GM12891 (cell line): ENCODE measurements around the gene CRIM1.

Experiments
- PAX5 ChIP-seq: IDR thresholded peaks from 2 replicates; pipeline ENCODE4 v1.6.1; 2011; ENCODE audit warnings: low read length, moderate library complexity, mild to moderate bottlenecking; ENCODE audit not compliant: insufficient read depth, severe bottlenecking
- POLR2A ChIP-seq: IDR thresholded peaks from 2 replicates; pipeline ENCODE4 v1.6.1; 2011; ENCODE audit warnings: low read depth, low read length, control low read depth
- POLR2AphosphoS5 ChIP-seq: IDR thresholded peaks from 2 replicates; pipeline ENCODE4 v1.6.1; 2011; ENCODE audit warnings: low read depth, low read length, control low read depth
- SPI1 ChIP-seq: IDR thresholded peaks from 2 replicates; pipeline ENCODE4 v1.6.1; 2011; ENCODE audit warnings: low read depth, low read length, control low read depth
- TAF1 ChIP-seq: IDR thresholded peaks from 2 replicates; pipeline ENCODE4 v1.6.1; 2011; ENCODE audit warnings: low read depth, low read length, control low read depth

GRCh38 chr2:36404318-36404717, 48.7 kb downstream of the CRIM1 start:
- TF ChIP-seq POLR2A (no peak), PAX5 (no peak), POLR2AphosphoS5 (no peak), TAF1 (no peak), SPI1 (no peak)
